ENCODE data around the gene RPL31. TPM values are rescaled to one million over a fixed set of nuclear protein-coding genes. Genes with fewer than 3 reads are reported as not detected.

RPL31 gene
- total and polyA plus RNA-seq, 2 donors from 2014 or later, result 1,182 to 2,844 TPM

DNA sequence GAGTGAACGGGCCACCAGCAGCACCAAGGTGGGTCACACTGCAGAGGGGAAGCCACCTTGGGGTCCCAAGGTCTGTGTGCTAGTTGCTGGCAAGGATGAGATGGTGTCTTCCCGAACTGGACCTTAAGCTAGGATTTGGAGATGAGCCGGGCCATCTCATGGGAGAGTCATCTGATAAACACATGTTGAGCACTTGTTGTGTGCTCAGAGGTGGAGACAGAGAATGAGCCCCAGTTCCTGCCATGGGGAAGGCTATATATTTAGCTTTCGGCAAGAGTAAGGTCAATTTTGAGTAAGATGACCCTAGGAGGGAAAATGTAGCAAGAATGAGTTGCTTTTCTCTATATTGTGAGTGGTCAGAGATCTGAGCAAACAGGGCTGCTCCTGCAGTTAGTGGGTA is 41.4 kb upstream of the RPL31 start:
- no peaks in the 10 kb centered on the region for H3K27me3 ChIP-seq (ENCODE audit: control insufficient read depth, insufficient read depth, low read length)
- no peaks in the 10 kb centered on the region for H3K4me1 ChIP-seq (ENCODE audit: control insufficient read depth in 2 of 3, insufficient read depth in 2 of 3, low read depth in 1 of 3, low read length in 3 of 3)
- H3K9me3 ChIP-seq (ENCODE audit: control insufficient read depth in 2 of 3, insufficient read depth in 1 of 3, low read length in 3 of 3), result no peaks in the 10 kb centered on the region
- DNase-seq (no peak), FAIRE-seq (no peak)
- H3K4me3 ChIP-seq (ENCODE audit: low read length in 3 of 3), result no peak overlapping the region
- no peak overlapping the region for H3K9ac ChIP-seq (ENCODE audit: low read length in 3 of 3)
- intact Hi-C loops (cut with DNase I), result no loop called here
- H3K36me3 ChIP-seq (ENCODE audit: control insufficient read depth in 2 of 3, insufficient read depth in 3 of 3, low read length in 3 of 3), result no peaks in the 10 kb centered on the region
- TF ChIP-seq CTCF (IDR thresholded peaks at IDR 0.05; ENCODE audit: borderline replicate concordance, extremely low read depth, insufficient read depth), result no peak
- no peak overlapping the region for H3K27ac ChIP-seq (ENCODE audit: low read depth in 2 of 2, low read length in 2 of 2)

- Histone ChIP-seq H3K27ac (ENCODE audit: low read depth in 2 of 2, low read length in 2 of 2) (no peak overlapping the region), H3K27me3 (ENCODE audit: control insufficient read depth, insufficient read depth, low read length) (no peaks in the 10 kb centered on the region), H3K4me3 (ENCODE audit: low read length in 3 of 3) (no peak overlapping the region), H3K4me1 (ENCODE audit: control insufficient read depth in 2 of 3, insufficient read depth in 2 of 3, low read depth in 1 of 3, low read length in 3 of 3) (no peaks in the 10 kb centered on the region), H3K9me3 (ENCODE audit: control insufficient read depth in 2 of 3, insufficient read depth in 1 of 3, low read length in 3 of 3) (no peaks in the 10 kb centered on the region), H3K9ac (ENCODE audit: low read length in 3 of 3) (no peak overlapping the region), H3K36me3 (ENCODE audit: control insufficient read depth in 2 of 3, insufficient read depth in 3 of 3, low read length in 3 of 3) (no peaks in the 10 kb centered on the region)
- peak in 1 of 5 donors; percentile 23 for DNase-seq
- TF ChIP-seq CTCF (IDR thresholded peaks at IDR 0.05; ENCODE audit: borderline replicate concordance, extremely low read depth, insufficient read depth), result no peak
- intact Hi-C loops (cut with DNase I), result no loop called here
- FAIRE-seq, result no peak
These were observed 39.6 kb upstream of the RPL31 start for GRCh38 chr2:100962366-100963025.

GRCh38 chr2:100963026-100963375 is 39.1 kb upstream of the RPL31 start:
- no peaks in the 10 kb centered on the region for H3K27me3 ChIP-seq (ENCODE audit: control insufficient read depth, insufficient read depth, low read length)
- FAIRE-seq (no peak), DNase-seq (peak in 1 of 5 donors; percentile 22)
- H3K9ac ChIP-seq (ENCODE audit: low read length in 3 of 3), result no peak overlapping the region
- no peak for TF ChIP-seq CTCF (IDR thresholded peaks at IDR 0.05; ENCODE audit: borderline replicate concordance, extremely low read depth, insufficient read depth)
- no peaks in the 10 kb centered on the region for H3K36me3 ChIP-seq (ENCODE audit: control insufficient read depth in 2 of 3, insufficient read depth in 3 of 3, low read length in 3 of 3)
- no peak overlapping the region for H3K27ac ChIP-seq (ENCODE audit: low read depth in 2 of 2, low read length in 2 of 2)
- H3K4me3 ChIP-seq (ENCODE audit: low read length in 3 of 3), result no peak overlapping the region
- no peaks in the 10 kb centered on the region for H3K9me3 ChIP-seq (ENCODE audit: control insufficient read depth in 2 of 3, insufficient read depth in 1 of 3, low read length in 3 of 3)
- no peaks in the 10 kb centered on the region for H3K4me1 ChIP-seq (ENCODE audit: control insufficient read depth in 2 of 3, insufficient read depth in 2 of 3, low read depth in 1 of 3, low read length in 3 of 3)
- intact Hi-C loops (cut with DNase I), result no loop called here

DNA sequence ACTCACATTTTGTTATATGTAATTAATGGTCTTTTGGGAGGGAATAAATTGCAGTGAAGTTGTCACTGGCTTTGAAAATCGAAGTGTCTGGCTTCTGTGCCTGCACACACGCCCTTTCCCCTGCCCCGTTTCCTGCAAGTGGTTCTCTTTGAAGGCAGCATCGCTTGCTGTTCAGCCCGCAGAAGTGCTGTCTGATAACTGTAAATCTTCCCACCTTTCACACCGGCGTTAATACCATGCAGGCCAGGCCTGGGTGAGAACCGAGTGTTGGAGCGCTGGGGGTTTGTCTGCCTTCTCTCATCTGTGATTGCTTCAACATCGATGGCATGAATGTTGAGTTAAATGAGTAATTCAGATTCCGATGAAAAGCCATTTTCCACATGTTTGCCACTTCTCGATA is 37.9 kb upstream of the RPL31 start:
- no peaks in the 10 kb centered on the region for H3K36me3 ChIP-seq (ENCODE audit: control insufficient read depth in 2 of 3, insufficient read depth in 3 of 3, low read length in 3 of 3)
- FAIRE-seq, result no peak
- no peak overlapping the region for H3K4me3 ChIP-seq (ENCODE audit: low read length in 3 of 3)
- H3K4me1 ChIP-seq (ENCODE audit: control insufficient read depth in 2 of 3, insufficient read depth in 2 of 3, low read depth in 1 of 3, low read length in 3 of 3), result no peaks in the 10 kb centered on the region
- DNase-seq, result no peak
- intact Hi-C loops (cut with DNase I), result no loop called here
- no peaks in the 10 kb centered on the region for H3K9me3 ChIP-seq (ENCODE audit: control insufficient read depth in 2 of 3, insufficient read depth in 1 of 3, low read length in 3 of 3)
- TF ChIP-seq CTCF (IDR thresholded peaks at IDR 0.05; ENCODE audit: borderline replicate concordance, extremely low read depth, insufficient read depth), result no peak
- H3K27me3 ChIP-seq (ENCODE audit: control insufficient read depth, insufficient read depth, low read length), result no peaks in the 10 kb centered on the region
- no peak overlapping the region for H3K9ac ChIP-seq (ENCODE audit: low read length in 3 of 3)
- no peak overlapping the region for H3K27ac ChIP-seq (ENCODE audit: low read depth in 2 of 2, low read length in 2 of 2)

Measured in kidney (tissue), 14 donors.